Sigmoid colon (tissue), 4 donors: ENCODE results near the gene PPP1R12B.
"Not testable (repeated sequence)": the region's sequence is repeated elsewhere in the genome, so short reads cannot be mapped to it uniquely, and the experiment has no call there.

Source experiments
- CTCF ChIP-seq, 4 experiments: fragments of 450-650 bp in 3 of 4; fragments of 200-600 bp in 1 of 4; IDR thresholded peaks; one replicate each; pipeline ENCODE4 v1.5.1; 2016 to 2019; ENCODE audit warnings: antibody characterized with exemption in 4 of 4, mild to moderate bottlenecking in 3 of 4, moderate library complexity in 2 of 4
- EP300 ChIP-seq, 4 donors: sonication (generic); formaldehyde crosslinking; IDR thresholded peaks; one replicate each; pipeline ENCODE4 v1.6.1; 2017; ENCODE audit warnings: antibody characterized with exemption in 4 of 4
- POLR2A ChIP-seq, 2 donors: fragments of 450-650 bp; IDR thresholded peaks; one replicate each; pipeline ENCODE4 v1.6.1; 2016; ENCODE audit warnings: antibody characterized with exemption in 2 of 2, mild to moderate bottlenecking in 2 of 2, moderate library complexity in 2 of 2
- POLR2AphosphoS5 ChIP-seq, 4 donors: sonication (generic); formaldehyde crosslinking; IDR thresholded peaks; one replicate each; pipeline ENCODE4 v1.6.1; 2017; ENCODE audit warnings: antibody characterized with exemption in 4 of 4

DNA sequence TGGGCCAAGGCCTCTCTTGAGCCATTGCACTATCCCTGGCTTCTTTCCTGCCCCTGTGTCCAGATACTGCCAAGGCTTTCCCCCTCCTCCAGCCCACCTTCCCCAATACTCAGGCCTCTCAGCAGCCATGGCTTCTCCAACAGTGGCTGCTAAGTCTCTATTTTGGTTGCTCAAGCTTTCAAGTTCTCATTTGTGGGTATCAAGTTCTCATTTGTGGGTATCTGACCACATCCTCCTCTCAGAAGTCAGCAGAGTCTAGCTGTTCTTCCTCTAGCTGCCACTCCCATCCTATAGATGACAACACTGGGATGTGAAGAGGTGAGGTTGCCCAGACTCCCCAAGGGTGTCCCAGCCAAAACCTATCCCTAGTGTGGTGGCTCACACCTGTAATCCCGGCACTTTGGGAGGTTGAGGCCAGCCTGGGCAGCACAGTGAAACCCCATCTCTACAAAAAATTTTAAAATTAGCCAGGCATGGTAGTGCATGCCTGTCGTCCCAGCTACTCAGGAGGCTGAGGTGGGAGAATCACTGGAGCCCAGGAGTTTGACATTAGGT is 280.8 kb downstream of the PPP1R12B start:
- not testable (repeated sequence) for TF ChIP-seq CTCF, POLR2AphosphoS5, POLR2A, EP300 (IDR thresholded peaks at IDR 0.05)
